H9 (cell line): Measurements from ENCODE around the gene SYNE2. TPM values are rescaled to one million over a fixed set of nuclear protein-coding genes. Genes with fewer than 3 reads are reported as not detected.

Experiments
- DNase-seq: peaks from one replicate; pipeline ENCODE4 v3.0.0-alpha.2; 2017
- H2AFZ ChIP-seq: one replicate; pipeline ENCODE4 v1.6.1; 2013; ENCODE audit warnings: mild to moderate bottlenecking, low read length, control low read depth, moderate library complexity
- H2AK5ac ChIP-seq: 2 replicates; pipeline ENCODE4 v1.6.1; 2013; ENCODE audit warnings: low read length, control low read depth, mixed read lengths; ENCODE audit not compliant: insufficient read length
- H2BK120ac ChIP-seq: one replicate; pipeline ENCODE4 v1.6.1; 2013; ENCODE audit warnings: low read depth, mild to moderate bottlenecking, low read length, control low read depth, inconsistent platforms; ENCODE audit not compliant: poor library complexity, severe bottlenecking
- H2BK12ac ChIP-seq: 2 replicates; pipeline ENCODE4 v1.6.1; 2013; ENCODE audit warnings: low read length, control low read depth, mixed read lengths, low read depth; ENCODE audit not compliant: insufficient read length
- H2BK15ac ChIP-seq: 2 replicates; pipeline ENCODE4 v1.6.1; 2013; ENCODE audit warnings: low read depth, low read length, control low read depth
- H2BK20ac ChIP-seq: one replicate; pipeline ENCODE4 v1.6.1; 2013; ENCODE audit warnings: low read depth, mild to moderate bottlenecking, low read length, control low read depth, inconsistent platforms; ENCODE audit not compliant: poor library complexity, severe bottlenecking
- H2BK5ac ChIP-seq: 2 replicates; pipeline ENCODE4 v1.6.1; 2013; ENCODE audit warnings: low read length, control low read depth, mixed read lengths; ENCODE audit not compliant: insufficient read length
- H3K14ac ChIP-seq: 2 replicates; pipeline ENCODE4 v1.6.1; 2013; ENCODE audit warnings: low read length, control low read depth; ENCODE audit not compliant: insufficient read depth
- H3K18ac ChIP-seq: 2 replicates; pipeline ENCODE4 v1.6.1; 2013; ENCODE audit warnings: low read depth, mild to moderate bottlenecking, mixed read lengths, low read length, control low read depth; ENCODE audit not compliant: insufficient read length
- H3K23ac ChIP-seq: 2 replicates; pipeline ENCODE4 v1.6.1; 2013; ENCODE audit warnings: low read length, control low read depth, mixed read lengths, low read depth; ENCODE audit not compliant: insufficient read length
- H3K23me2 ChIP-seq: 2 replicates; pipeline ENCODE4 v1.6.1; 2013; ENCODE audit warnings: low read depth, mild to moderate bottlenecking, mixed read lengths, low read length, control low read depth; ENCODE audit not compliant: insufficient read length, poor library complexity, severe bottlenecking
- H3K27ac ChIP-seq: 2 replicates; pipeline ENCODE4 v1.5.1; 2013; ENCODE audit warnings: low read length, control low read depth, mixed read lengths, low read depth; ENCODE audit not compliant: insufficient read length
- H3K27me3 ChIP-seq: 2 replicates; pipeline ENCODE4 v1.6.1; 2013; ENCODE audit warnings: low read length, control low read depth, inconsistent platforms; ENCODE audit not compliant: insufficient read depth
- H3K4ac ChIP-seq: 2 replicates; pipeline ENCODE4 v1.6.1; 2013; ENCODE audit warnings: low read depth, mild to moderate bottlenecking, control low read depth, inconsistent platforms, low read length, moderate library complexity
- H3K4me1 ChIP-seq: 2 replicates; pipeline ENCODE4 v1.6.1; 2013; ENCODE audit warnings: low read length, control low read depth, inconsistent platforms; ENCODE audit not compliant: insufficient read depth
- H3K4me2 ChIP-seq: 2 replicates; pipeline ENCODE4 v1.6.1; 2013; ENCODE audit warnings: low read length, control low read depth, mixed read lengths; ENCODE audit not compliant: insufficient read length, insufficient read depth
- H3K56ac ChIP-seq: 2 replicates; pipeline ENCODE4 v1.6.1; 2013; ENCODE audit warnings: low read depth, mild to moderate bottlenecking, mixed read lengths, low read length, control low read depth; ENCODE audit not compliant: insufficient read length
- H3K79me1 ChIP-seq: 2 replicates; pipeline ENCODE4 v1.6.1; 2013; ENCODE audit warnings: low read depth, mild to moderate bottlenecking, moderate library complexity, low read length, control low read depth, inconsistent platforms; ENCODE audit not compliant: insufficient read depth, poor library complexity, severe bottlenecking
- H3K79me2 ChIP-seq: 2 replicates; pipeline ENCODE4 v1.6.1; 2013; ENCODE audit warnings: low read length, control low read depth, inconsistent platforms; ENCODE audit not compliant: insufficient read depth
- H3K9ac ChIP-seq: 2 replicates; pipeline ENCODE4 v1.6.1; 2013; ENCODE audit warnings: low read length, control low read depth, mixed read lengths; ENCODE audit not compliant: insufficient read length; ENCODE audit errors: extremely low read depth
- H3K9me3 ChIP-seq: one replicate; pipeline ENCODE4 v1.6.1; 2013; ENCODE audit warnings: low read depth, low read length, inconsistent platforms; ENCODE audit not compliant: control insufficient read depth
- H3T11ph ChIP-seq: one replicate; pipeline ENCODE4 v1.6.1; 2013; ENCODE audit warnings: mild to moderate bottlenecking, low read length, control low read depth, inconsistent platforms
- H4K20me1 ChIP-seq: one replicate; pipeline ENCODE4 v1.6.1; 2013; ENCODE audit not compliant: control insufficient read depth, insufficient read length, insufficient read depth
- H4K5ac ChIP-seq: 2 replicates; pipeline ENCODE4 v1.6.1; 2013; ENCODE audit warnings: low read depth, mild to moderate bottlenecking, mixed read lengths, low read length, control low read depth; ENCODE audit not compliant: insufficient read length
- H4K8ac ChIP-seq: replicated peaks from 2 replicates; pipeline ENCODE4 v1.6.1; 2013; ENCODE audit warnings: low read length, control low read depth, mixed read lengths, low read depth; ENCODE audit not compliant: insufficient read length
- H4K91ac ChIP-seq: 2 replicates; pipeline ENCODE4 v1.6.1; 2013; ENCODE audit warnings: low read depth, mild to moderate bottlenecking, moderate library complexity, mixed read lengths, low read length, control low read depth; ENCODE audit not compliant: insufficient read length
- H3K27ac Mint-ChIP-seq, 3 experiments: 2 replicates in 2 of 3; 3 replicates in 1 of 3; pipeline ENCODE4 v1.8.0; 2020 to 2021; ENCODE audit warnings: mixed read lengths in 3 of 3, mild to moderate bottlenecking in 1 of 3, moderate library complexity in 1 of 3
- H3K27me3 Mint-ChIP-seq: 2 replicates; pipeline ENCODE4 v1.8.0; 2021; ENCODE audit warnings: low read depth, mild to moderate bottlenecking, moderate library complexity, mixed read lengths
- H3K36me3 Mint-ChIP-seq, 3 experiments: 2 replicates in 2 of 3; 3 replicates in 1 of 3; pipeline ENCODE4 v1.8.0; 2020 to 2021; ENCODE audit warnings: low read depth in 3 of 3, mixed read lengths in 3 of 3; ENCODE audit not compliant: insufficient read depth in 1 of 3
- H3K4me1 Mint-ChIP-seq, 2 experiments: 2 replicates each; pipeline ENCODE4 v1.8.0; 2020; ENCODE audit warnings: mixed read lengths in 2 of 2
- H3K4me3 Mint-ChIP-seq, 2 experiments: 2 replicates in 1 of 2; 3 replicates in 1 of 2; pipeline ENCODE4 v1.8.0; 2020 to 2021; ENCODE audit warnings: mild to moderate bottlenecking in 2 of 2, mixed read lengths in 2 of 2, moderate library complexity in 1 of 2
- H3K9me3 Mint-ChIP-seq, 2 experiments: 2 replicates in 1 of 2; 3 replicates in 1 of 2; pipeline ENCODE4 v1.8.0; 2020; ENCODE audit warnings: mild to moderate bottlenecking in 2 of 2, mixed read lengths in 2 of 2, moderate library complexity in 1 of 2
- WGBS: extraction: QIAGEN DNeasy Blood & Tissue Kit; methylation state at CpG from one replicate; pipeline ENCODE4 v1.1.7; 2013; ENCODE audit warnings: missing lambda C conversion rate, low lambda C conversion rate, mixed read lengths; ENCODE audit not compliant: insufficient read length; ENCODE audit errors: extremely low coverage; 5-methylcytosine and 5-hydroxymethylcytosine counted together
- total RNA-seq: library from RNA; stranded (reverse); gene quantifications from 2 replicates; pipeline ENCODE4 v1.2.1, GENCODE V29; 2021
- TF ChIP-seq, protein P1 (sequence below): fragments of 200-600 bp; sonication (generic); conservative IDR thresholded peaks from 3 replicates; pipeline ENCODE4 v1.8.0; 2021; ENCODE audit warnings: antibody characterized with exemption, mild to moderate bottlenecking

The SYNE2 gene
- total RNA-seq, 1 experiment from 2014 or later = 43.3 TPM

DNA sequence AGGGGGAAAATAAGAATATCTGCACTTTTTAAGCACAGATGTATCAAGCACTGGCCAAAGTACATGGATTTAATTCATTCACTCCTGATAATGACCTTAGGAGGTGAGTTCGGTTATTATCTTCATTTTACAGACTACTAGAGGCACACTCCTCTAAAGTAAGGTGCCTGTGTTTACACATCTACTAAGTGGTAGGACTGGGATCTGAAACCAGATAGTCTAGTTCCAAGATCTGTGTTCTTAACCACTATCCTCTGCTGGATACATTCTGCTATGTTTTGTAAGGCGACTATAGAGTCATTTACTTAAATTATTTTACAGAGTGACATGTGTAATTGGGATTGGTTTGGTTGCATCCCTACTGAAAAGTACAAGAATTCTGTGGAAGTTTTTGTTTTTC is 266.1 kb downstream of the SYNE2 start:
- H3K14ac ChIP-seq = no peak overlapping the region
- no peak overlapping the region for H4K5ac ChIP-seq
- no peaks in the 10 kb centered on the region for H3K27me3 ChIP-seq
- no peak overlapping the region for H2BK120ac ChIP-seq
- no peaks in the 10 kb centered on the region for H3K9me3 ChIP-seq
- H2BK20ac ChIP-seq = no peak overlapping the region
- no CpG with 5 or more reads among the region's 2 CpGs for WGBS
- H3K27ac ChIP-seq = no peak overlapping the region
- no peak overlapping the region for H3T11ph ChIP-seq
- H2BK12ac ChIP-seq = no peak overlapping the region
- TF ChIP-seq, protein P1, sequence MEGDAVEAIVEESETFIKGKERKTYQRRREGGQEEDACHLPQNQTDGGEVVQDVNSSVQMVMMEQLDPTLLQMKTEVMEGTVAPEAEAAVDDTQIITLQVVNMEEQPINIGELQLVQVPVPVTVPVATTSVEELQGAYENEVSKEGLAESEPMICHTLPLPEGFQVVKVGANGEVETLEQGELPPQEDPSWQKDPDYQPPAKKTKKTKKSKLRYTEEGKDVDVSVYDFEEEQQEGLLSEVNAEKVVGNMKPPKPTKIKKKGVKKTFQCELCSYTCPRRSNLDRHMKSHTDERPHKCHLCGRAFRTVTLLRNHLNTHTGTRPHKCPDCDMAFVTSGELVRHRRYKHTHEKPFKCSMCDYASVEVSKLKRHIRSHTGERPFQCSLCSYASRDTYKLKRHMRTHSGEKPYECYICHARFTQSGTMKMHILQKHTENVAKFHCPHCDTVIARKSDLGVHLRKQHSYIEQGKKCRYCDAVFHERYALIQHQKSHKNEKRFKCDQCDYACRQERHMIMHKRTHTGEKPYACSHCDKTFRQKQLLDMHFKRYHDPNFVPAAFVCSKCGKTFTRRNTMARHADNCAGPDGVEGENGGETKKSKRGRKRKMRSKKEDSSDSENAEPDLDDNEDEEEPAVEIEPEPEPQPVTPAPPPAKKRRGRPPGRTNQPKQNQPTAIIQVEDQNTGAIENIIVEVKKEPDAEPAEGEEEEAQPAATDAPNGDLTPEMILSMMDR = no peak
- H2AFZ ChIP-seq = no peak overlapping the region
- peaks cover 2% of the 10 kb centered on the region; the same call in 1 of the 2 replicates for H3K4me1 ChIP-seq
- no peak overlapping the region for H2AK5ac ChIP-seq
- no peak overlapping the region for H2BK5ac ChIP-seq
- H4K8ac ChIP-seq = no peak overlapping the region
- no peaks in the 10 kb centered on the region for H3K9me3 Mint-ChIP-seq
- H3K23ac ChIP-seq = no peak overlapping the region
- no peaks in the 10 kb centered on the region for H4K20me1 ChIP-seq
- H3K4ac ChIP-seq = no peak overlapping the region
- H3K23me2 ChIP-seq = no peaks in the 10 kb centered on the region
- no peaks in the 10 kb centered on the region for H3K79me2 ChIP-seq
- no peak overlapping the region for H2BK15ac ChIP-seq
- peaks cover 5 to 6% of the 10 kb centered on the region in 2 experiments for H3K4me1 Mint-ChIP-seq
- H3K27ac Mint-ChIP-seq = no peak overlapping the region; a peak in 1 of 7 replicates
- no peak overlapping the region for H3K4me2 ChIP-seq
- H3K9ac ChIP-seq = no peak overlapping the region
- no peak overlapping the region for H3K4me3 Mint-ChIP-seq
- no peak for DNase-seq
- H3K18ac ChIP-seq = no peak overlapping the region
- H4K91ac ChIP-seq = no peak overlapping the region
- H3K27me3 Mint-ChIP-seq = no peaks in the 10 kb centered on the region
- peaks cover 7 to 16% (median 9%) of the 10 kb centered on the region in 3 experiments; a peak in 4 of 7 replicates for H3K36me3 Mint-ChIP-seq
- no peak overlapping the region for H3K56ac ChIP-seq
- no peaks in the 10 kb centered on the region for H3K79me1 ChIP-seq
